ENCODE results near the gene TBC1D22A. TPM values are rescaled to one million over a fixed set of nuclear protein-coding genes. Genes with fewer than 3 reads are reported as not detected.
A peak's percentile ranks its signal among the peaks of the same experiment; 100 is the strongest.

The TBC1D22A gene
- total RNA-seq, 1 donor from 2014 or later = 23.2 TPM

- no peak for DNase-seq (ENCODE audit: low spot score, unreplicated experiment)
- H3K4me3 Mint-ChIP-seq (ENCODE audit: low read depth) = peak overlapping the region; percentile 67
Observed at GRCh38 chr22:47090591-47091245, 328.3 kb downstream of the TBC1D22A start.

GRCh38 chr22:47091246-47091651 lies 328.8 kb downstream of the TBC1D22A start:
- Mint-ChIP-seq H3K4me3 (ENCODE audit: low read depth) (peak overlapping the region; percentile 67), H3K9me3 (ENCODE audit: low read depth) (peaks cover 12% of the 10 kb centered on the region), H3K4me1 (ENCODE audit: low read depth) (peaks cover 31% of the 10 kb centered on the region), H3K36me3 (ENCODE audit: insufficient read depth) (peaks cover 12% of the 10 kb centered on the region), H3K27me3 (peaks cover 8% of the 10 kb centered on the region), H3K27ac (peak overlapping the region; percentile 86)
- TF ChIP-seq CTCF (IDR thresholded peaks at IDR 0.05; ENCODE audit: unreplicated experiment) = no peak
- no peak for DNase-seq (ENCODE audit: low spot score, unreplicated experiment)

More at GRCh38 chr22:47090591-47091245, 328.3 kb downstream of the TBC1D22A start:
- Mint-ChIP-seq H3K27ac (peak overlapping the region; percentile 86), H3K4me1 (ENCODE audit: low read depth) (peaks cover 31% of the 10 kb centered on the region), H3K9me3 (ENCODE audit: low read depth) (peaks cover 12% of the 10 kb centered on the region), H3K27me3 (peaks cover 8% of the 10 kb centered on the region), H3K36me3 (ENCODE audit: insufficient read depth) (peaks cover 12% of the 10 kb centered on the region)
- no peak for TF ChIP-seq CTCF (IDR thresholded peaks at IDR 0.05; ENCODE audit: unreplicated experiment)

GRCh38 chr22:47091921-47092700 lies 329.7 kb downstream of the TBC1D22A start:
- DNase-seq (ENCODE audit: low spot score, unreplicated experiment) = no peak
- Mint-ChIP-seq H3K27ac (no peak overlapping the region), H3K27me3 (peaks cover 8% of the 10 kb centered on the region), H3K36me3 (ENCODE audit: insufficient read depth) (peaks cover 12% of the 10 kb centered on the region), H3K4me3 (ENCODE audit: low read depth) (no peak overlapping the region), H3K9me3 (ENCODE audit: low read depth) (peaks cover 15% of the 10 kb centered on the region), H3K4me1 (ENCODE audit: low read depth) (peaks cover 31% of the 10 kb centered on the region)
- no peak for TF ChIP-seq CTCF (IDR thresholded peaks at IDR 0.05; ENCODE audit: unreplicated experiment)

- H3K9me3 Mint-ChIP-seq (ENCODE audit: low read depth) = peaks cover 15% of the 10 kb centered on the region
- H3K36me3 Mint-ChIP-seq (ENCODE audit: insufficient read depth) = peaks cover 12% of the 10 kb centered on the region
- peaks cover 8% of the 10 kb centered on the region for H3K27me3 Mint-ChIP-seq
- peaks cover 35% of the 10 kb centered on the region for H3K4me1 Mint-ChIP-seq (ENCODE audit: low read depth)
- H3K4me3 Mint-ChIP-seq (ENCODE audit: low read depth) = no peak overlapping the region
- no peak for DNase-seq (ENCODE audit: low spot score, unreplicated experiment)
- no peak for TF ChIP-seq CTCF (IDR thresholded peaks at IDR 0.05; ENCODE audit: unreplicated experiment)
- H3K27ac Mint-ChIP-seq = no peak overlapping the region
Observed at GRCh38 chr22:47092896-47093311, 330.5 kb downstream of the TBC1D22A start.

GRCh38 chr22:47093720-47094119 lies 331.3 kb downstream of the TBC1D22A start:
- Mint-ChIP-seq H3K36me3 (ENCODE audit: insufficient read depth) (peaks cover 12% of the 10 kb centered on the region), H3K27ac (no peak overlapping the region)

More at GRCh38 chr22:47093720-47094119, 331.3 kb downstream of the TBC1D22A start:
- no peak for TF ChIP-seq CTCF (IDR thresholded peaks at IDR 0.05; ENCODE audit: unreplicated experiment)
- H3K27me3 Mint-ChIP-seq = peaks cover 8% of the 10 kb centered on the region
- no peak for DNase-seq (ENCODE audit: low spot score, unreplicated experiment)
- H3K4me3 Mint-ChIP-seq (ENCODE audit: low read depth) = no peak overlapping the region
- peaks cover 34% of the 10 kb centered on the region for H3K4me1 Mint-ChIP-seq (ENCODE audit: low read depth)
- H3K9me3 Mint-ChIP-seq (ENCODE audit: low read depth) = peaks cover 15% of the 10 kb centered on the region

All from progenitor cell of endocrine pancreas (in vitro differentiated cells).